Activated CD4-positive, CD25-positive, alpha-beta regulatory T cell (primary cell): ENCODE measurements around the gene KCNN3.

ENCODE experiments used
- DNase-seq, 4 experiments: peaks; one replicate each; lab custom pipeline; 2025; lab: John Stamatoyannopoulos, UW

KCNN3 gene

GRCh38 chr1:154840269-154841176 lies 29.6 kb downstream of the KCNN3 start:
- DNase-seq, result no peak

GRCh38 chr1:154839691-154840090 lies 30.4 kb downstream of the KCNN3 start:
- DNase-seq, result no peak

- no peak for DNase-seq
Observed at GRCh38 chr1:154838988-154839387, 31.1 kb downstream of the KCNN3 start.

GRCh38 chr1:154838461-154838860 lies 31.6 kb downstream of the KCNN3 start:
- no peak for DNase-seq

- no peak for DNase-seq
Observed at GRCh38 chr1:154837672-154838171, 32.4 kb downstream of the KCNN3 start.

- no peak for DNase-seq
Observed at GRCh38 chr1:154837034-154837671, 32.9 kb downstream of the KCNN3 start.

GRCh38 chr1:154835531-154836324 lies 34.4 kb downstream of the KCNN3 start:
- no peak for DNase-seq

- DNase-seq, result no peak
Observed at GRCh38 chr1:154833841-154834240, 36.2 kb downstream of the KCNN3 start.

- DNase-seq, result no peak
Observed at GRCh38 chr1:154833209-154833608, 36.9 kb downstream of the KCNN3 start.

GRCh38 chr1:154832384-154832783 lies 37.7 kb downstream of the KCNN3 start:
- DNase-seq, result no peak

- no peak for DNase-seq
Observed at GRCh38 chr1:154831462-154831861, 38.6 kb downstream of the KCNN3 start.

- DNase-seq, result no peak
Observed at GRCh38 chr1:154829062-154829461, 41.0 kb downstream of the KCNN3 start.

GRCh38 chr1:154824179-154825000 lies 45.7 kb downstream of the KCNN3 start:
- no peak for DNase-seq

GRCh38 chr1:154822717-154823116 lies 47.4 kb downstream of the KCNN3 start:
- DNase-seq, result no peak

GRCh38 chr1:154822233-154822632 lies 47.8 kb downstream of the KCNN3 start:
- DNase-seq, result no peak

- no peak for DNase-seq
Observed at GRCh38 chr1:154821083-154821482, 49.0 kb downstream of the KCNN3 start.

- no peak for DNase-seq
Observed at GRCh38 chr1:154820646-154821045, 49.4 kb downstream of the KCNN3 start.

- DNase-seq, result no peak
Observed at GRCh38 chr1:154819628-154820590, 50.2 kb downstream of the KCNN3 start.

- no peak for DNase-seq
Observed at GRCh38 chr1:154818911-154819310, 51.2 kb downstream of the KCNN3 start.

- no peak for DNase-seq
Observed at GRCh38 chr1:154816937-154817336, 53.1 kb downstream of the KCNN3 start.
